ENCODE measurements around the gene GRM3.

GRCh38 chr7:86643561-86644281, at the start of gene GRM3:
- TF ChIP-seq EZH2 (IDR thresholded peaks at IDR 0.05), result peak; percentile 41
- TF ChIP-seq POLR2AphosphoS5 (IDR thresholded peaks at IDR 0.05; ENCODE audit: borderline replicate concordance, low read depth, low read length), result no peak

Measured in SK-N-MC (cell line).